Right kidney (tissue), 1 donor: ENCODE measurements around the gene TSPYL6.

Experiments
- DNase-seq: peaks from one replicate; pipeline ENCODE4 v3.0.0-alpha.2; 2016

The TSPYL6 gene

DNA sequence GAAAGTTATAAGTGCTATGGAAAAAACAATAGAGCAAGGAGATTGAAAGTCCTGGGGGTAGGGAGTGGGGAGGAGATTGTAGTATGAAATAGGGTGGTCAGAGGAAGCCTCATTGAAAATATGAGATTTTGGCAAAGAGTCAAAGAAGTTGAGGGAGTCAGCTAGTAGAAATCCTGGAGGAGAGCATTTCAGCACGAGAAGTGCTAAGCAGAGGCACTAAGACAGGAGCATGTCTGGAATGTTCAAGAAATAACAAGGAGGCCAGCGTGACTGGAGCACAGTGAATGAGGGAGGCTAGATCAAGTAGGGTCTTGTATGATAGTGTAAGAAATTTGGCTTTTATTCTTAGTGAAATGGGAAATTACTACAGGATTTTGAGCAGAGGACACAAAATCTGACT, 2.1 kb upstream of the TSPYL6 start:
- DNase-seq, result no peak

DNA sequence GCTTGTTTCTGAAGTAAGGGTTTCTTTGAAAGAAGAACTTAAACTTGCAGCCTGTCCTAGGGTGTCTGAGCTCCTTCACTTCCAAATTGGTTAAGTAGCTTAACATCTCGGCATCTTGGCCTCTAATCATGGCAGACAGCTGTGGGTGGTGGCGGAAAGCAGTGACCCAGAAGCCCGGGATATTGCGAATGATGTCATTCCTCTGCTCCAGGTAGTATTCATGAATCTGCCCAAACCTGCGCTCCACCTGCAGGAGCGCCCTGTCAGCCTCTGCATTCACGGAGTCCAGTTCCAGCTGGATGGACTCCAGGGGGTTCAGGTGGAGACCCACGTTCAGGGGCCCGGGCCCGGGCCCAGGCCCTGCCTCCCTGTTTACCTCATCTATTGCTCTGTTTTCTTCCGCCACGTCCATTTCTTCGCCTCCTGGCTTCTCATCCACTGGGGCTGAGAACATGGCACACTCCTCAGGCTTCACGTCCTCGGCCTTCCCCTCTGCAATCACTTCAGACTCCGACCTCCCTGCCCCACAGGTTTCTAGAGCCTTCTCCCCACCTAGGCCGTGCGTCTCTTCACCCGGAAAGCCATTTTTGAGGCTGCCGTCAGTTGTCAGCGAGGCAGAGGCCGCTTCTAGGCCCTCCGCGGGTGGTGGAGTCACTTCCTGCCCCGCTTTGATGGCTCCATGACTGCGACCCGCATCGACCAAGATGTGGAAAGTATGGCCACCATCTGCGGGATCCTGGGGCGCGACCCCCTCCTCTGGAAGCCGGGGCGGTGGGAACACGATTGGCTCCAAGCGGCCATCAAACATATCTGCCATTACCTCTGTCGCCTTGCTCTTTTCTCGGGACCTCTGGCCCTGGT, 569 bp downstream of the TSPYL6 start:
- DNase-seq, result no peak

DNA sequence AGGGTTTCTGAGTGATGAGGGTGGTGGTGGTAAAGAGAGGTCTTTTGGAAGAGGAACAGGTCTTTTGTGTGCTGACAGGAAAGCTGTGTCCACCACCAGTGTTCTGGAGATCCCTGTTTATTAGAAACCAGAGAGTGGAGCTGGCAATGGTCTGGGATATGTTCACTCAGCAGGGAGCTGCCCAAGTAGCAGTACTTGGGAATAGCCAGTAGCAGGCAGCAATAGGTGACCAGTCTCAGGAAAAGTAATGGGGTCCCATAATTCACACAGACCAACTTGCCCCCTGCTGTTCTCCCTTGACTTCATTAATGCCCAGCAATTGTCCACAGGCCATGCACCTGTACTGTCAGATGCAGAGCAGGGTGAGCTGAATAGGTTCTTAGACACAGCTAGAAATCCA, 1.8 kb downstream of the TSPYL6 start:
- DNase-seq, result no peak

DNA sequence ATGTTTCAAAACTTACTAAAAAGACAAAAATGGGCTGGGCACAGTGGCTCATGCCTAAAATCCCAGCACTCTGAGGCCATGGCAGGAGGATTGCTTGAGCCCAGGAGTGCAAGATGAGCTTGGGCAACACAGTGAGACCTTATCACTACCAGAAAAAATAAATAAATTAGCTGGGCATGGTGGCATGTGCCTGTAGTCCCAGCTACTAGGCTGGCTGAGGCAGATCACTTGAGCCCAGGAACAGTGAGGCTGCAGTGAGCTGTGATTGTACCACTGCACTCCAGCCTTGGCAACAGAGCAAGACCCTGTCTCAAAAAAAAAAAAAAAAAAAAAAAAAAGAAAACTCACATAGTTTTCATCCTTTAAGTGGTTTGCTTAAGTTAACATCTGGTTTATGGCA, 6.4 kb downstream of the TSPYL6 start:
- no peak for DNase-seq

DNA sequence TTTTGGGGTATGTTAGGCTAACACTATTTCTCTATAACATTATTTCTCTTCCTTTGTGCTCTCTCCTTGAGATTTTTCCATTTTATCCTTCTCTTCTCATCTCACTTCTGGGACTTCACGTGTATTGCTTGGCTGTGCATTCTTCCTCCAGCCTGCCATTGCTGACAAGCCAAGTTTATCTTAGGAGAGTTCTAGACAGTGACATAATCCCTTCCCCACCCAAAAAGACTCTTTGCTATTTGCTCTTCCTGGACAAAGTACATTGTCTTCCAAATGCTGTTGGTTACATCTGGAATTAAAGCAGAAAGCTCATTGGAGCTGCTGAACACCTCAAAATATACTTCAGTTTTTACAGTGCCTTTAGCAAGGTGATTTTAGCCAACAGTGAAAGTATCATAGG, 8.9 kb downstream of the TSPYL6 start:
- no peak for DNase-seq

DNA sequence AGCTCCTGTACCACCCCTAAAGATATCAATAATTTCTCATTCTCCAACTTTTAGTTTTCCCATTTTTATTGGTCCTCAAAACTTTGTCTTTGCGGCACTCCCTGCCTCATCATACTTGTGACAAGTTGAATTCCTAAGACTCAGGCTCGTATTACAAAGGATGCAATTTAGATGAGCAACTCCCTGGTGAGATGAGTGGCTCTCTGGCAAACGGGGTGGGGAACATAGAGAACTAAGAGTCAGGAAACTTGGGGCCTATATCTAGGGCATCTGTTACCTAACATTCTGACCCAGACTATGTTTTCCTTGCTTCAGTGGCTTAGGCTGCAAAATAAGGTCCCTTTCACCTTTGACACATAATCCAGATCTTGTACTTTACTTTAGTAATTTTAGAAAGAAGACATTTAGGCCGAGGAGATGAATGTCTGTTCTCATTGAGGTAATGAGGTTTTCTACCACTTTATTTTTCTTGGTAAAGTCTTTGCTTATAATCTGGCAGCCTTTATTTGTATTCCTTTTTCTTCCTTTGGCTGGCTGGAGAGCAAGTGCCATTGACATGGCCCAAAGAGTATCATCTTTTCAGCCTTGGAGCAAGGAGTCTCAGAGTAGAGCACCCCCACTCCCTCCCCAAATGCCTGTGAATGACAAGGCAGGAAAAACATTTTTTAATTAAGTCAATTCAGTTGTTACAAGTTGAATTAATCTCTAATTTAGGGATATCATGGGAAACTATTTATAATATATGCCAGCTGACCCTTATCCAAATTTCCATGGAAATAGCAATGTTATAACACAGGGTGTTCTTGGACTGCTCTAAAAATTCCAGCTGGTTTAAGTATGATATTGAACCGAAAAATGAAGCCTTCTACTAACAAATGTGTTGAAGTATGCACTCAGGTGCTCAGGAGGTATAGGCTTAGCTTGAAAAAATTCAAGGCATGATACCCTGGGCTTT, 15.2 kb downstream of the TSPYL6 start:
- DNase-seq, result no peak

DNA sequence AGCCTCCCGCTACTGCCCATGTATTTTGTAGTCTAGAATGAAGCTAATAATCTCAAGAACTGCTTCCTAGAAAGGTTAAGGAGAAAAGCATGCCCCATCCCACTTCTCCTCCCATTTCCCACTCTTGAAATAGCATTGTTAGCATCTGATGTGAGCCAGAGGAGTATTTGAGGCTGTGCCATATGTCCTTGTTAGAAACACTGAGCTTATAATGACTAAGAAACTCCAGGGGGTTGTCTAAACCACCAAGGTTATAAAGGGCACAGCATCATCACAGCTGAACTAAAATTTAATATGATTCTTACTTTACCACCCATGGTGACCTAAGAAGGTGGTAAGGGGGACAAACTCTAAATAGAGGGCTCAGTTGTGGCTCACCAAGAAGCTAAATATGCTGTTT, 16.6 kb downstream of the TSPYL6 start:
- DNase-seq, result no peak

DNA sequence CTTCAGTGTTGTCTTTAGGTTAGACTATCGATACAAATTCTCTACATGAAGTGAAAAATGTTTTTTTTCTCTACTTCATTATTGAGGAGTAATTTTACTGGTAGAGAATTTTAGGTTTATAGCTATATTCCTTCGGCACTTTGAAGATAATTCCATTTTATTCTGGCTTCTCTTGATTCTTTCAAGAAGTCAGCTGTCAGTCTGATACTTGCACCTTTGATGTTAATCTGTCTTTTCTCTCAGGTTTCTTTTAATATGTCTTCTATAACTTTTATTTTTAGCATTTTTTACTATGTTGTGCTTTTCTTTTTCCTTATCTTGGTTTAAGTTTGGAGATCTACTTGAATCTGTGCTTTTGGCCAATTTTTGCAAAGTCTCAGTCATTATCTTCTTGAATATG, 18.6 kb downstream of the TSPYL6 start:
- DNase-seq, result no peak

DNA sequence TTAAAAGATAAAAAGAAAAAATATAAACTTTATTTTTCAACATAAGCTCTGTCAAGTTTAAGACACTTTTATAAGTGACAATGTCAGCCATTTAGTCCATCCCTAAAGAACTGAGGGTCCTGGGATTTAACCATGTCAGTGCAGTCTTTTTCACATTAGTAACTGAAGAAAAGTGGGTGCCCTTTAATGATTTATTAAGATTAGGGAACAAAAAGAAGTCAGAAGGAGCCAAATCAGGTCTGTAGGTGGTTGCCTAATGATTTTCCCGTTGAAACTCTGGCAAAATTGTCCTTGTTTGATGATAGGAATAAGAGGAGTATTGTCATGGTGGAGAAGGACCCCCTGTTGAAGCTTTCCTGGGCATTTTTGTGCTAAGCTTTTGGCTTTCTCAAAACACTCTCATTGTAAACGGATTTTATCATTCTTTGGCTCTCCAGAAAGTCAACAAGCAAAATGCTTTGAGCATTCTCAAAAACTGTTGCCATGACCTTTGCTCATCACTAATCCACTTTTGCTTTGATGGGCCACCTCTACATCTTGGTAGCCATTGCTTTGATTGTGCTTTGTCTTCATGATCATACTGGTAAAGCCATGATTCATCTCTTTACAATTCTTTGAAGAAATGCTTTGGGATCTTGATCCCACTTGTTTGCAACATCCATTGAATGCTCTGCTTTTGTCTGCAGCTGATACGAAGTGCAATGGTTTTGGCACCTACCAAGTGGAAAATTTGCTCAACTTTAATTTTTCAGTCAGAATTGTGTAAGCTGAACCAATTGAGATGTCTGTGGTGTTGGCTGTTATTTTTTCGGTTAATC, 22.0 kb downstream of the TSPYL6 start:
- no peak for DNase-seq

DNA sequence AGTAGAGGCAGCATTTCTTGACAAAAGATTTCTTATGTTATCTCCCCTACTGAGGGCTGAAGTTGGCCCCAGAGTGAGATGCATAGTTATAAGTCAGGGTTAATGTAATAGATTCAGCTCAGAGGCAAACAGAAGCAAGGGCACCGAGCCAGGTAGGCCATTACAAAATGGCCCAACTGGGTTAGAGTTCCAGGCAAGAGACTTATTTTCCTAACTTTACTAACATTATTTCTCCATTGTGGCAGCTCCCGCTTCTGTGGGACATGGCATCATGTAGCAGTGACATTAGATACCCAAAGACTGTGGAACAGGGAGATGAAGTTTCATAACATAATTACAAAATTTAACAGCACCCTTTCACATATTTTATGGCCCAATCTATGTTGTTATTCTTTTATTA, 27.1 kb downstream of the TSPYL6 start:
- no peak for DNase-seq

DNA sequence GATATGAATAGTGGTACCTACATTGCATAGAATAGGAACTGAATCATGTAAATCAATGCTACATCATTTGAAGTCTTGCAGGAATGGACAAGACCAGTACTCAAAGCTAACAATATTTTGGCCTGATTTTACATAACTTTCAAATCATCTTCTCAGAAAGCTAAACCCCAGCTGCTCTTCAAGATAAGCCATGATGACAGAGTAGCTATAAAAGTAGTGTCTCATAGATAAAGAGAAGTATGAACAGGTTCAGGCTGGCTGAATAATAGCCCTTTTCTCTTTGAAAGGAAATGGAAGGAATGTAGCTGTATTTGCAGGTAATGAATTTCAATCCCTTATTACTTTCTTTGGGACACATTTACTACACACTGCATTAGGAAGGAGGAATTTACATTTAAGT, 28.2 kb downstream of the TSPYL6 start:
- DNase-seq, result no peak

DNA sequence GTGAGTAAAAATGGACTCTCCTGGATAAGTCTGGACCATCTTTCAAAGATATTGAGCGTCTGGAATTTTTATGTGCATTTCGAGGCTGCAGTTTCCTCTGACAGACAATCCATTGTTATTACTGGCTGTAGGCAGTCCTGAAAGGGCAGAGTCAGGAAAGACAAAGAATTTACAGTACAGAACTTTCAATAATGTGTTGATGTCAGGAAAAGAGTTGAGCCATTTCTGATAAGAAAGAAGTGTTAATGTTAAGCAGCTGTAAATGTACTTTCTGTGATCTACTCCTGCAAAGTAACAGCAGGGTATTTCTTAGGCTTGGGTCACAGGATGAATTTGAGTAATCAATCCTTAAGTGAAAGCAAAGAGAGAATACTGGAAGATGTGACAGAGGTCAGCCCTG, 29.8 kb downstream of the TSPYL6 start:
- DNase-seq, result no peak

DNA sequence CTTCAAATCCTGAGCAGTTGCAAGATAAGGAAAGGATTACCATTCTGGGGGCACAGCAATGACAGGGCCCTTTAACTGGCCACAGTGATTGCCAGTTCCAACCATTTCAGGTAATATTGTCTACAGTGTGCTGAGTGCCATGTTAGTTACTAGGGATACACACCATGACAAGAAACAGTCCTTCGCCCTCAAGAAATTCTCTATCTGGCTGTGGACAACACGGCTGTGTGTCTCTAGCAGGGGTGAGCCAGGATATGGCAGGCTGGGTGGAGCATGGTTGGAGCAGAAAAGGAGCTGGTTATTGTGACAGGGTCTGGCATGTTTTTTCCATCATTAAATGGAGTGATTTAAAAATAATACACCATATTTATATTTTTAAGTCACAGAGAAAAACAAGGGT, 31.0 kb downstream of the TSPYL6 start:
- no peak for DNase-seq

DNA sequence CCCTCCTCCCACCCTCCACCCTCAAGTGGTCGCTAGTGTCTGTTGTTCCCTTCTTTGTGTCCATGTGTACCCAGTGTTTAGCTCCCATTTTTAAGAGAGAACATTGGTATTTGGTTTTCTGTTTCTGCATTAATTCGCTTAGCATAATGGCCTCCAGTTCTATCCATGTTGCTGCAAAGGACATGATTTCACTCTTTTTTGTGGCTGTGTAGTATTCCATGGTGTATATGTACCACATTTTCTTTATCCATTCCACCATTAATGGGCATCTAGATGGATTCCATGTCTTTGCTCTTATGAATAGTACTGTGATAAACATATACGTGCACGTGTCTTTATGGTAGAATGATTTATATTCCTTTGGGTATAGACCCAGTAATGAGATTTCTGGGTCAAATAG, 42.9 kb downstream of the TSPYL6 start:
- no peak for DNase-seq

DNA sequence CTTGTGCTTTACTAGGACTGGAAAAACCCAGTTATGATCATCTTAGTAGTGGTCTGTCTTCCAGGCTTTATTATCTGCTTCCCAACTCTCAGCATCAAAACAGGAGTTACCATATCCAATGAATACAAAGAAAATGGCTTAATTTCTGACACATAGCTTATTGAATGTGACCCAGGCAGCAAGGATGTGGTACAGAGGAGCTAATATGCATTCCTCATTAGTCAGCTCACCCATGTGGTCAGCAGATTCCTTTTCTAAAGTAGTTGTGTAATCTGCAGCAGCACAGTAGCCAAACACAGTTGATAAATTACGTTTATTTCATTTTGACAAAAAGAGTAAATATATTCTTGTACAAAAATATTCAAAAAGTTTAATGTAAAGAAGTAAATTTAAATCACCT, 43.6 kb downstream of the TSPYL6 start:
- DNase-seq, result no peak

DNA sequence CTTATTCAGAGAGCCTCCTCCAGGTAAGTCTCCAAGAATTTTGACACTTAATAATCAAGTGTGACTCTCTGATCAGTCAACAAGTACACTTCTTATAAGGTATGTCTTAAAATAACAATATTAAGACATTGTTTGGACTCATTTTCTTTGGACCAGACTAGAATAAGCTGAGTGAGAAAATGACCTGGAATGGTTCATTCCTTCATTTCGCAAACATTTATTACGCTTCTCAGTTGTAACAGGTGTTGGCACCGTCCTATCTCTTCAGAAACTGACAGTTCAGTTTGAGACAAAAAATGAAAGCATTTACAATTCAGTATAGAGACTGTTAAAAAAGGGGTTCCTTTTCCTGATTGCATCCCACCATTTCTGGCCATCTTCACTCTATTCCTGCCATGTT, 46.6 kb downstream of the TSPYL6 start:
- no peak for DNase-seq

DNA sequence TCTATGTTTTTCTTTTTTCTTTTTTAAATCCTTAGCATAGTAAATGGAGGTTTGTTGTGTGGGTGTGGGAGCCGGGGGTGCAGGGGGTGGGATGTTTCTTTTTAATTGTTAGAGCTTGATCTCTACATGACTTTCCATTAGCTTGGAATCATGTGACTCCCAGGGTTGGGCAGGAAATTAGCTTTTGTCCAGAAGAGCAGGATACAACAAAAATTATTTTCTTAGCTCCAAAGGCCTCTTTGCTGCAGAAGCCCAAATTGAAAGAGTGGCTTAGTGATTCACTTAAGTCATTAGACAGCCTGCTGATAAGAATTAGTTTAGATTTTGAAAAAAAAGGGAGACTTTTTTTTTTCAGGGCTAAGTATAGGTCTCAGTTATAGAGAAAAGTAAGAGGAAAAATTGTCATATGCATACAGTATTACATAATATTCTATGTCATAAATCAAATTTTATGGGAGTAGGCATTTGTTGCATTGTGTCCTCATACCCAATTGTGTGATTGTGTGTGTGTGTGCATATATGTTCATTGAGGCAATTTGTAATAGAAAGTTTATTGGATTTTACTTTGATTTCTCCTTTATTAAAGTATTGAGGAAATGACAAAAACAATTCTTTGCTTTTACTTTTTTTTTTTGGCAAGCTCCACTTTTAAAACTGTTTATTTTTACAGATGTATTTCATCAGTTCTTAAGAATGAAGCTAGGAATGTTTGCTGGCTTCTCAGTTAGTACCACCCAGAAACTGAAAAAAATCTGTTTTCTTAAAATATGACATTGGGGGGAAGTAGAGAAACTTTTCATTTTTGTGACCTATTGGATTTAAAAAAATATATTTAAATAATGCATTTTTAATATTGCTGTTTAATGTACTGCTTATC, 47.4 kb downstream of the TSPYL6 start:
- DNase-seq, result peak; percentile 12

DNA sequence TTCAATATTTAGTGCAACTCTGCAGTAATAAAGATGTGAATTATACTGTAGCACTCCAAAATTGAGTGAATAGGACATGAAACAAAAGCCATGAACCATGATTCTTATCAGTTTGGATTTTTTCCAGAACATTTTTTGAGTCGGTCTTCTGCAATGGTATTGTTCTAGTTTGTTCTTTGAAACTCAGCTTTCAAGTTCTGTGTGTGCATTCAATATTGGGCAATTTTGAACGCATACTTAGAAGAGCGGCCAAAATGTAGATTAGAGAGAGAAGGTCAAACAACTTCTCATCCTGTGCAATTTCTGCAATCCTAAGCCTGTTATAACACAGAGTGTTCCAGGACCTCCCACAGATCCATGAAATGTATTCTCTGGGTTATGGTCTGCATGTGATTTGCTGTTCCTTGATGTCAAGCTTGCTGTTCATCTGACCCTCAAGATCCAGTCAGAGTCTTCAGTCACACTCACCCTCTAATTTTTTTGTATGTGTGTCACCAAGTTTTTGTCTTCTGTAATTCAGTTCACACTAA, 48.3 kb downstream of the TSPYL6 start:
- peak; percentile 18 for DNase-seq

DNA sequence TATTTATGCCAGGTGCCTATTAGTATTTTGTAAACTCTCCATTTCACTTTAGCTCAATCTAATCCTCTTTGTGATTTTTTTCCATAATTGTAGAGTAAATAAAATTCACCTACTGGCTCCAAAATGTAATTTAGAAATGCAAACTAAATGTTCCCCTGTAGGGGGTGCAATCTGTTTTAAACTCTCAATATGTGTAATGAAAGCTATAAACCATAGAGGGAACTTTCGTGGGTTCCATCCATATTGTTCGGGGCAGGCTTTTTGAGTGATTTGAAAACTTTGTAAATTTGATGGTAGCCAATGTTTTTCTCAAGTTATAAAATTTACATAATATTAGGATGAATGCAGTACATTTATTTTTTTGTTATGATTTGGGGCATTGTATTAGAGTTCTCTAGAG, 49.4 kb downstream of the TSPYL6 start:
- DNase-seq, result no peak

DNA sequence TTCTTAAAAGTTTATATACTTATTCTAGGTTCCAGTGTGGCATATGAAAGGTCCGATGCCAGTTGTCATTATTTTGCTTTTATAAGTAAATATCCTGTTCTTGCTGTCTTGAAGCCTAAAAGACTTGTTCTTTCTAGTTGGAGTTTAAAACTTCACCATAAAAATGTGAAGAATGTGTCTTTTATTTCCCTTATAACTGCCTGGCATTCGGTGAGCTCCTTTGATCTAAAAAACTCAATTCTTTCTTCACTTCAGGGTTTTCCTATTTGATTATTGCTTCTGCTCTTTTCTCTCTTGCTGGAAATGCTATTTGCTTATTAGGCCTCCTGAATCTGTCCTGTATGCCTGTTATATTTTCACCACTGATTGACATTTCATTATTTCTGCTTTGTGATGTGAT, 51.6 kb downstream of the TSPYL6 start:
- DNase-seq, result no peak
